Middle frontal gyrus (tissue), 1 donor: ENCODE measurements around the gene SARNP.
"Not testable (repeated sequence)": the region's sequence is repeated elsewhere in the genome, so short reads cannot be mapped to it uniquely, and the experiment has no call there.

Source experiments
- DNase-seq: peaks from one replicate; pipeline ENCODE4 v3.0.0-alpha.2; 2015; ENCODE audit warnings: low spot score; ENCODE audit errors: extremely low spot score

The SARNP gene

DNA sequence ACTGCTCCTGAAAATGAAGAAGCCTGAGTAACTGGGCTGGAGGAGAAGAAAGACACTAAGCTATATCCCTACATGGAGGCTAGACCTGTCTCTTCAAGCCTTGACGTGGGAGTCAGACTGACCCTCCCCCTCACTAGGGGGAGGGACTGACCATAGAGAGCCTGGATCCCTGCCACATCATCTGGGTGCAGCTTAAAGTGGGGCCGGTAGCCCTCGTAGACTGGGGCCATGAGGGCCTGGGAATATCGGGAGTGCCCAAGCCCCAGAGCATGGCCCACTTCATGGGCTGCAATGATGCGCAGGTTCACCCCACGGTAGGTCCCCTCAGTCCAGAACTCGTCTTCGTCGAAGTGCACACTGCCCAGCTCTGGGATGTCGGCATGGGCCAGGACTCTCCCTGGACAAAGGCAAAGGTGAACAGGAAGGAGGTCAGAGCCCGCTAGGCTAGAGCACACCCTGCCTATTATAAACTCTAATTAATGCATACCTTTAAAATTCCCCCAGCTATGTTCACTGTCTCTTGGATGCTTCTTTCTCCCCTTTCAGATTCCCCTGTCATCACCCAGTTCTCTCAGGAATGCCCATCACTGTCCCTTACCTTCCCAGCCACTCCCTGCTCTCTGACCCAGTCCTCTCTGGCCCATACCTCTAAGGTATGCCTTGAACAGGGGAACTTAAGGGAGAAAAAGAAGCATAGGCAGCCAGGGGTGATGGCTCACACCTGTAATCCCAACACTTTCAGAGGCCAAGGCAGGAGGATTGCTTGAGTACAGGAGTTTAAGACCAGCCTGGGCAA is 22.0 kb upstream of the SARNP start:
- DNase-seq = no peak

- no peak for DNase-seq
Observed at GRCh38 chr12:55838361-55838760, 20.8 kb upstream of the SARNP start.

GRCh38 chr12:55834400-55834799 is 16.9 kb upstream of the SARNP start:
- not testable (repeated sequence) for DNase-seq

DNA sequence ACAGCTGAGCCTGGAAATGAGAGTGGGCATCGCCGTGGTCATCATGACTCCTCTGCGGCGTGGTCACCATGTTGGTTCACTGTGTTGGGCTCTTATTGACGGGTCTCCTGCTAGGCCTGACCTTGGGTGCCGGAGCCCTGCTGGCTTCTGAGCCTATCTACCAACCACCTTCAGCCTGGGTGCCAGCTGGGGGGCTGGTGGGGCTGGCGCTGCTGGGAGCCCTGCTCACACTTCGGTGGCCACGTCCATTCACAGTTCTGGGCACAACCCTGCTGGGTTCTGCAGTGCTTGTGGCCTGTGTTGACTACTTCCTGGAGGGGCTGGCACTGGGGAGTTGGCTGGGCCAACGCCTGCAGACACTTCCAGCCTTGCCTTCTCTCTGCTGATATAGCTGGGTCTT is 15.5 kb upstream of the SARNP start:
- DNase-seq = no peak

DNA sequence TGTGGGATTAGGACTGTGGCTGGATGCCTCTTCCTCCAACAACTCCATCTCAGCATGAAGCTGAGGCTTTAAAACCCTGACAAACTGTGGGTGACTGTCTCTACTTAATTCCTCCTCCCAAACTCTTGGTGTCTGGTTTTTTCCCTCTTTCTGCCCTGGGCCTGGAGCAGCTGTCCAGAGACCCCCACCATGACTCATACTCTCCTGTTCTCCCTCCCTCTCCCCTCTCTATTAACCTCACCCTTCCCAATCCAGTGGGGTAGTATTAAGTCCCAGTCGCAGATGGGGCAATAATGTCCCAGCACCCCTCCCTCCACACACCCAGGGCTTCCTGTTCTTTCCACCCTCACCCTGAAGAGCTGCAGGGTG is 13.9 kb upstream of the SARNP start:
- no peak for DNase-seq

- peak; percentile 50 for DNase-seq
Observed at GRCh38 chr12:55830601-55831446, 13.3 kb upstream of the SARNP start.

DNA sequence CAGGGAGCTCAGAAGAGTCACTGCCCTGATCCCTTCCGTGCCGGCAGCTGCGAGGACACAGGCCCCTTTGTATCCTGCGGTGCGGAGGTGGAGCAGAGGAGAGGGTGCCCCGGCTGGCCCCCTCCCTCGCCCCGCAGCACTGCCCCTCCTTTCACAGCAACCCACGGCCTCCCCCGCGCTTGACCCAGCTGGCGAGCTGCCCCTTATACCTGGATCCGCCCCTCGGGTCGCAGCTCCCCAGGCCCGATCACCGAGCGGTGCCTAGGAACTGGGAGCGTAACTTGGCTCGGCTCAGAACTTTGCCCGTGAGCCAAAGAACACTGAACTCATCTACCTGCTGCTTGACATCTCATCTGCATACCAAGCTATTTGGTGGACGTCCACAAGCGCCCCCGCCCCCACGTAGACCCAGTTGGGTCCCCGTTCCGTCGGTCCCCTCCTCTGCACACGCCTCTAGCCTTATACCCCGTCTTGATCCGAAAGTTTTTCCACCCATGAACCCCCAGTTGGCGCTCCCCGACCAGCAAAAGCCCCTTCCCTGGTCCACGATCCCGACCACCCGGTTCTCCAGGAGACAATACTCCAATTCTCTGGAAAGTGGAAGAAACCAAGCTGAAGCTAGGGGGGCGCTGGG is 12.6 kb upstream of the SARNP start:
- no peak for DNase-seq

DNA sequence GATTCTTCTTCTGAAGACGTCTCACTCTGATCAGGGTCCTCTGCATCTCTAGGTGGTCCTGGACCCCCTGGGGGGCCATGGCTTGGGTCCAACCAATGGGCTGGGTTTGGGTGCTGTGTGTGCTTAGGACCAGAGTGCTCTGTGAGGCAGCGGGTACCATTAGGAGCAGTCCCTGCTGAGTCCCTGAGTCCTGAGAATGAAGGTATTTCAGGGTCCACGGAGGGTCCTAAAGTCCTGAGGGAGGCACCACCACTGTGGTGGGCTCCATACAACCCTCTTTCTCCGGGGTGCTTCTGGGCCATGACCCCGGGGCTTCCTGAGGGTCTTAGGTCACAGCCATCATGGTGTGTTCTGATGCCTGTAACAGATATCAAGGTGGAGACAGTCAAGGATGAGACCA is 10.8 kb upstream of the SARNP start:
- DNase-seq = no peak

DNA sequence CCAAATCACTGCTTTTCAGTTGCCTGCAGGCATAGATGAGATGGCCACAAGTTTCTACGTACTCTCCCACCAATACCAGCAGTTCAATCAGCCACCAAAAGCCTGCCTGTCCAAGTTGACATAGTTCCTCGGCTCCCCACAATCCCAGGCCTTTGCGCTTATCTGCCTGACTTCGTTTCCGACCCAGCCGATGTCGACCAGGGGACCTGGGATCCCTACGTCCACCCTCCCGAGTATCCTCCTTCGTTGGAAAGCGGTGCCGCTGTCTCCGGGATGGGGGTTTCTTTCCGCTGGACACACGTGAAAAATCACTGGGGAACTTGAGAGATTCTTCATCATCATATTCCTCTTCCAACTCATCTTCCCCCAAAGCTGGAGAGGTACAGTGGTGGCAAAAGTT is 10.3 kb upstream of the SARNP start:
- no peak for DNase-seq

DNA sequence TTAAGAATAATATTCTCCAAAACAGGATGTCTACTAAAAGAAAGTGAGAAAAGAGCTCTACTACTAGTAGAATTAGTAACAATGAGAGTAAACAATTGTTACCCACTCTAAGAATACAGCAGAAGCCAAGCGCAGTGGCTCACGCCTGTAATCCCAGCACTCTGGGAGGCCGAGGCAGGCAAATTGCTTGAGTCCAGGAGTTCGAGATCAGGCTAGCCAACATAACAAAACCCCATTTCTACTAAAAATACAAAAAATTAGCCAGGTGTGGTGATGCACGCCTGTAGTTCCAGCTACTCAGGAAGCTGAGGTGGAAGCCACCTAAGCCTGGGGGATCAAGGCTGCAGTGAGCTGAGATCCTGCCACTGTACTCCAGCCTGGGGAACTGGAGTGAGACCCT is 7.2 kb upstream of the SARNP start:
- DNase-seq = no peak

DNA sequence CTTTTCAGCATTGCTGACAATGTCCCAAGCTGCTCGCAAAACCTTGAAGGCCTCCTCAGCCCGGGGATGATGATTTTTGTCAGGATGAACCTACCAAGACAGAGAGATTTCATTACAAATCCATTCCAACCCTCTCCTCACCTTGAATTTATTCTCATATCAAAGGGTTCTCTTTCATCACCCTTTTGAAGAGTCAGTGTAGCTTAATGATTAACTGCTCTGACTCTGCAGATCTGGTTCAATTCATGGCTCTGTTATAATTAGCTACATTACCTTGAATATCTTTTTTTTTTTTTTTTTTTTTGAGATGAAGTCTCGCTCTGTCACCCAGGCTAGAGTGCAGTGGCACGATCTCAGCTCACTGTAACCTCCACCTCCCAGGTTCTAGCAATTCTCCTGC is 5.9 kb upstream of the SARNP start:
- no peak for DNase-seq

DNA sequence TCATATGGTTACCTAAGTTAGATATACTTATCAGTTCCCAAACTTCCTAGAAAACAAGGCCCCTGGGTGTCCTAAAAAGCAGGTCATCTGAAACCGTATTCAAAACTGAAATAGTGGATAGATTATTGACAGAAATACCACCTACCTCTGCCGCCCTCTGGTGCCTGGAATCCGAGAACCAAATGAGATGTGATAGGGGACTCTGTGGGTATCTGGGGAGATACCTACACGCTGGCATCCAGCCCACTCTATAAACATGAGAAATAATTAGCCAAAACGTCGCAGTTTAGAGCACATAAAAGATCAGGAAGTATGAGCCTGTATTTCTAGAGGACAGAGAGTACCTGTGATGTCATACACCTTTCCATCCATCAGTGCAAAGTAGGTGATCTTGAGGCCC is 4.7 kb upstream of the SARNP start:
- DNase-seq = no peak

DNA sequence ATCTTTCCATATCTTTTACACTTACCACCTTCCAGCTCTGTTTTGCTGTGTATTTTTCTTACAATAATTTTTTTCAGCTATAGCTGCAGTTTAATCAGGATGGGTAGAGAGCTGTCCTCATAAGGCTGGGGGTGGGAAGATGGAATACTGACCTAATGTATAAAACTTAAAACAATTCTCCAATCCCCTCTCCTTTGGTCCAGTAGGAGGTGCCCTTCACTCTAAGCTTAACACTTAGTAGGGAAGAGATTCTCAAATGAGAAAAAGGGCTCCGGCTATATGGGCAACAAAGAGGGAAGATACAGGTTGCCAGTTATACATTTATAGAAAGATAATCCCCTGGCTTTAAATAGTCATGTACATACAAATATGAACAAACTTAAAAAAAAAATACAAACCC is 3.2 kb upstream of the SARNP start:
- DNase-seq = no peak

GRCh38 chr12:55818886-55819285 is 1.4 kb upstream of the SARNP start:
- DNase-seq = no peak

DNA sequence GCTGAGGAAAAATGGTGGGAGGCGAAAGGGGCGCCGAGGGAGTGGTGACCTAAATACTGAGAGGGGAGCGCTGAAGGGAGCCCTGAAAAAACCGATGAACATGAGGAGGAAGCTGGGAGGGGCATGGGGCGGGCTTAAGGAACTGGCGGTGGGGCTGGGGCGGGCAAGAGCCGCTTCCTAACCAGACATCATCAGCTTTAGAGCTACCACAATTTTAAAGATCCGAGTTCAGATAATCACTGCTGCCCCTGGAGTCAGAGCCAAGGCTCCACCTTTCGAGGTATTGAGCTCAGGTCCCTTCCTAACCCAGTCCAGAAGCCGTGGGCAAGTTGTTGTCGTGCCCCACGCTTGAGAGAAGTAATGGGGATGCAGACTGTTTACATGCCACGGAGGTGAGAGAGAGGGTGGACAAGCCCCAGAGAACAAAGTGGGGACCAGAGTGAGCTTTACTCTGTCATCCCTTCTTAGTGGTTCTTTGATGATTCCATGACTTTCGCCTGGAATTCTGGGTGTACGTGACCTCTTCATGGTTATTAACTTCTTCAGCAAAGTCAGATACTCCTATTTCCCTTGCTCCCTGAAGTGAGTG is 710 bp upstream of the SARNP start:
- no peak for DNase-seq

DNA sequence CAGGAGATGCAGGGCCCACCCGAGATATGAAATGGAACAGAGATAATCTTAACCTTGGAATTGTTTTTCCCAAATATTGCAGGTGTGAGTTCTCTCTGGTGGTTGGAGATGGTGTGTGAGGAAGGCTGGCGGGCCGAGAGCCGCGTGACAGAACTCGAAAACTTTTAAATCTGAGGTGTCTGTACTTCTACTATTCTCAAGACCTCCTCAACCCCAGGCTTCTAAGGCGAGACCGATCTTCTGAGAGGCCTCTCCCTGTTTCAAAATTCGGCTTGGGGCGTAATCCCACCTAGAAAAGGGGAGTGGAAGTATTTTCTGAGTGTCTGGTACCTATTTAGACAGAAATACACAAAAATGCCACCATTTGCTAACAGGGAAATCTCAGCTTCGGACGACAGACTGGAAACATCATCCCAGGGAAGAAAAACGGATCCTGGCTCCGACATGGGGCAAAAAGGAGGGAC is 611 bp downstream of the SARNP start:
- DNase-seq = no peak

DNA sequence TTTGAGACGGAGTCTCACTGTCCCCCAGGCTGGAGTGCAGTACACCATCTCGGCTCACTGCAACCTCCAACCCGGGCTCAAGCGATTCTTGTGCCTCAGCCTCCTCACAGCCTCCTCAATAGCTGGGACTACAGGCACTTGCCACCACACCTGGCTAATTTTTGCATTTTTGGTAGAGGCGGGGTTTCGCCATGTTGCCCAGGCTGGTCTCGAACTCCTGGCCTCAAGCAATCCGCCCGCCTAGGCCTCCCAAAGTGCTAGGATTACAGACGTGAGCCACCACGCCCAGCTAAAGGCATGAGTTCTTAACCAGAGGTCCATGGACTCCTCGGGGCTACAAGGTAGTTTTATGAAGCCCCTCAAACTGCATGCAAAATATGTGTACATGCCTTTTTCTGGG is 2.1 kb downstream of the SARNP start:
- no peak for DNase-seq

DNA sequence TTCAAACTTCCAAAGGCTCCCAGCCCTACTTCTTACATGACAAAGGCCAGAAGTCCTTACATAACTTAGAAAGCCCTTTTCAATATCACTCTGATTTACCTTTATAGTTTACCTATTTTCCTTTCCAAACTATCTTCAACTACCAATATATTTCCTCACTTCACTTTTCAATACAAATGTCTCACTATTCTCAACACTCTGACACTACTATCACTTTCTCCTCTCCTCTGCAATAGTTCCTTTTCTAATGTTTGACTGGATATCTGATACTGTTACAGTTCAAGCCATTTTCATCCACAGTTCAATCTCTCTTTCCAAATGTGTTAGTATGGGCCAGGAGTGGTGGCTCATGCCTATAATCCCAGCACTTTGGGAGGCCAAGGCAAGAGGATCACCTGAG is 3.3 kb downstream of the SARNP start:
- DNase-seq = no peak

DNA sequence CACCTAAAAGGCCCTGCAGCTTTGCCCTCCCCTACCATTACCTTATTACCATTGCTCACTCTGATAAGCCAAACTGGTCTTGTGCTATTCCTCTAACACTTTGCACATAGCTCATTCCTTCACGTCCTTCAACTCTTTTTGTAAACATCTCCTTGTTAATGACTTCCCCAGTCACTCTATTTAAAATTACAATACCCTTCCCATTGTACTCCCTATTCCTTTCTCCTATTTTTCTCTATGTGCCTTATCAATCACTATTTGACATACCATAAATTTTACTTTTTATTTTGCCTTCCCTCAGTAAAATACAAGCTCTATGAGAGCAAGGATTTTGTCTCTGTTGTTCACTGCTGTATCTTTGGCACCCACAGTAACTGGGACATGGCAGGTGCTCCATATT is 5.4 kb downstream of the SARNP start:
- DNase-seq = no peak

- no peak for DNase-seq
Observed at GRCh38 chr12:55809274-55809673, 8.2 kb downstream of the SARNP start.

DNA sequence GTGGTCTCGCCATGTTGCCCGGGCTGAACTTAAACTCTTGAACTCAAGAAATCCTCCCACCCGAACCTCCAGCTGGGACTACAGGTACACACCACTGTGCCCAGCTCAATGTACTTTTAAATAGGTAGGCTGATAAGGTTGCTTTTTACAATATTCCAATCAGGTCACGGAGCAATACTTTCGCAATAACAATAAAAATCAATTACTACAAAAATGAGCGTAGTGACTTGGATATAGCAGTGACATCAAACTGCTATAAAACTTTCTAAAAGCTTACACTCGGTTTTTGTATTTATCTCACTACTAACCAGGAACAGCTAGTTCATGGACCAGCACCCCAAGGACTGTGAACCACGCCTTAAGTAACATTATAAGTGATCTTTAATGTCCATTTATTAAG is 10.5 kb downstream of the SARNP start:
- no peak for DNase-seq

GRCh38 chr12:55797550-55797949 is 20.0 kb downstream of the SARNP start:
- no peak for DNase-seq
